GDM1 (cell line): ENCODE data around the gene BNIP2.
"Not testable (repeated sequence)": the region's sequence is repeated elsewhere in the genome, so short reads cannot be mapped to it uniquely, and the experiment has no call there.

Source experiments
- DNase-seq: peaks from one replicate; lab custom pipeline; 2025; lab: John Stamatoyannopoulos, UW

BNIP2 gene

GRCh38 chr15:59688423-59688781 is 718 bp downstream of the BNIP2 start:
- DNase-seq, result no peak

- no peak for DNase-seq
These were observed 1.3 kb downstream of the BNIP2 start for GRCh38 chr15:59687836-59688235.

DNA sequence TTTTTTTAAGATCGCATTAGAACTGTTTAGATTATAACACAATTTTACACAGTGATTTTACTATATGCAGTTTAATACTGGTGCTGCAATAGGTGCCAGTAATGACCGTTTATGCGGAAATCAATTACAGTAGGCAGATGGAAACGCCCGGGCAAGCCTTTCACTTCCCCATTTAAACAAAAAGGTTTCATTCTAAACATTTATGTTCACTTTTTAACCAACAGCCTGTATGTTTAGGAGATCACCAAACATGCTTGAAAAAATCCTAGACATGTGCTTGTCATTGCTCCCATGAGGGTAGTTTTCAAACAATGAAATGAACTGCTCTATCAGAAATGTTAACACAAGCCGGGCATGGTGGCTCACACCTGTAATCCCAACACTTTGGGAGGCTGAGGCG is 2.7 kb downstream of the BNIP2 start:
- DNase-seq, result no peak

DNA sequence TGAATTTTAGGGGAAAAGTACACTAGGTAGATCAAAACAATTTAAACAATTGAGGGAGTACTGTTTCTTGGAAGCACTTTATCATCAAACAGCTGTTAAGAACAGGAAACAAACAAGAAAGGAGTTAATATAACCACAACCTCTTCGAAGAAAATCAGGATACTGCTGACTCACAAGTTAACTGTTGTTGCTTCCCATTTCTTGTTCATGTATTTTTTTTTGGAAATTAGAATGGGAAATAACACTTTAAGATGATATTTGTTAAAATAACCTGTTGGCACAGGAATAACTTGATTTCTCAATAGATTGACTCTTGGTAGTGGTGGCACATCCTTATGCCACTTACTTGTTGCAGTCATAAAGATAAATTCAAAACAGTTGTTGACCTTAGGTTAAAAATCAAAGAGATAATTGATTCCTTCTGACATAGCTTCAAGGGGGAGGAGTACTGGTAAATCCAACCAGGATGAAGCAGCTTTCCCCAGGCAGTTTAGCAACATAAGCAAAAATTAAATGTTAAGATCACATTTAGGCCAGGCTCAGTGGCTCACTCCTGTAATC is 3.3 kb downstream of the BNIP2 start:
- DNase-seq, result no peak

- DNase-seq, result no peak
These were observed 8.2 kb downstream of the BNIP2 start for GRCh38 chr15:59680870-59681269.

- DNase-seq, result no peak
These were observed 8.8 kb downstream of the BNIP2 start for GRCh38 chr15:59680346-59680745.

- no peak for DNase-seq
These were observed 10.5 kb downstream of the BNIP2 start for GRCh38 chr15:59678620-59679019.

GRCh38 chr15:59678172-59678571 is 10.9 kb downstream of the BNIP2 start:
- DNase-seq, result no peak

DNA sequence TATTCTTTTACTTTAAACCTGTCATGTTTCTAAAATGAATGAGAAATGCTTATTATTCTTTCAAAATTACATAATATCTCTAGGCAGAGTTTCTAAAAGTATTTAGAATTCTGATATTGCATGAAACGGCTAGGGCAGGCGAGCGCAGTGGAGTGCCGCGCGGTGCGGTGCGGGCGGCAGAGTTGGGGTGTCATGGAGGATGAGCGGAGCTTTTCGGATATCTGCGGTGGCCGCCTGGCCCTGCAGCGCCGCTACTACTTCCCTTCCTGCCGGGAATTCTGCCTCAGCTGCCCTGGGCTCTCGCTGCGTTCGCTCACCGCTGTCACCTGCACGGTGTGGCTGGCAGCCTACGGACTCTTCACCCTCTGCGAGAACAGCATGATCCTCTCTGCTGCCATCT is 12.6 kb downstream of the BNIP2 start:
- DNase-seq, result no peak

DNA sequence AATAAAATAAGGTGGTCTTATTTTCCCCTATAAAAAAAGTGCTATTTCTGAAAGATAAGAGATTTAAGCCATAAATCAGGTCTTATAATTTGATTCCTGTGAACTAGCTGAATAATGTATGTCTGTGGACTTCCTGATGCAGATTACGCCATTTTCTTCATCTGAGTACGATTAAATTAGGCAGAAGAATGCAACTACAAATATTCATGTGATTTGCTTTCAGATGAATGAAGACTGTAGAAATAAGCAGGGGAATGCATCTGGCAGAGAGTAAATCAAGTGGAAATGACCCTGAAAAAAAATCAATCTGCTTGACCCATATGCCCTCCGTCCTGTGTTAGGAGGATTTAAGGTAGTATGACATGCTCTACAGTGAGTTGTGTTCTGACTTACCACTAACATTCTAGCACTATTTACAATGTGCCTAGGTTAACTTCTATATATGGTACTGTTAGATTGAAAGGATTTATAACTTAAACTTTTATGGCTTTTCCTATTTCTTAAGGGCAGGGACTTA is 14.7 kb downstream of the BNIP2 start:
- no peak for DNase-seq

GRCh38 chr15:59668556-59668955 is 20.6 kb downstream of the BNIP2 start:
- no peak for DNase-seq

DNA sequence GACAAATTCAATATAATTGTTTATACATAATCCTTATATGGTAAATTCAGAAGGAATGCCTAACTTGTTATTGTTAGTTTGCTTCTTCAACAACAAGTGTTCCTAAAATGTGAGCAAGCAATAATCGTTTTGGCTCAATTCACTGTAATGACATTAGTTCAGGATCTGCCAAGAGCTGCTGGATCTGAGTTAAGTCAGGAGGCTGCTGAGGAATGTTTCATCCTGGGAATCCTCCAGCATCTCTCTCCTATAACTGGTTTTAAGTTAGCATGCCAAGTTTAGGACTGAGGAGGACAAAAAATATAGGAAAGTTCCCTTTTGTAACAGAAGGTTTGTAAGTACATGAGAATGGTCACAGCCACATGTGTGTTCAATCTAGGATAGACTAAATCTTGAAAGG is 26.9 kb downstream of the BNIP2 start:
- DNase-seq, result no peak

- no peak for DNase-seq
These were observed 29.8 kb downstream of the BNIP2 start for GRCh38 chr15:59659366-59659765.

DNA sequence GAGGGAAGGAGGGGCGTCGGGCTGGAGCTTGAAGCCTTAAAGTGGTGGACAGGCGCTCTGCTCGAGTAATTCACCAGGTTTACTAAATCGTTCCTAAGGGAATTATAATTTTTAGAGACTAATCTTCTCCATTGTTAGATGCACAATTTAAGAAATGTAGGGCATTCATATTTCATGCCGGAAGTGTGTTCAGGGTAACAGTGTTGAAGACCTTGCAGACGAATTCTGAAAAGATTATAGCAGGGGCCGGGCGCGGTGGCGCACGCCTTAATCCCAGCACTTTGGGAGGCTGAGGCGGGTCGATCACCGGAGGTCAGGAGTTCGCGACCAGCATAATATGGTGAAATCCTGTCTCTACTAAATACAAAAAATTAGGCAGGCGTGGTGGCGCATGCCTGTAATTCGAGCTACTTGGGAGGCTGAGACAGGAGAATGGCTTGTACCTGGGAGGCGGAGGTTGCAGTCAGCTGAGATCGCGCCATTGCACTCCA is 31.4 kb downstream of the BNIP2 start:
- no peak for DNase-seq

GRCh38 chr15:59656897-59657634 is 32.1 kb downstream of the BNIP2 start, which contains the start of gene GTF2A2:
Gene GTF2A2, minus strand, starts transcription at chr15:59657515. Its CDS starts 5,238 bp downstream, at chr15:59652277.
- DNase-seq, result peak; percentile 93

DNA sequence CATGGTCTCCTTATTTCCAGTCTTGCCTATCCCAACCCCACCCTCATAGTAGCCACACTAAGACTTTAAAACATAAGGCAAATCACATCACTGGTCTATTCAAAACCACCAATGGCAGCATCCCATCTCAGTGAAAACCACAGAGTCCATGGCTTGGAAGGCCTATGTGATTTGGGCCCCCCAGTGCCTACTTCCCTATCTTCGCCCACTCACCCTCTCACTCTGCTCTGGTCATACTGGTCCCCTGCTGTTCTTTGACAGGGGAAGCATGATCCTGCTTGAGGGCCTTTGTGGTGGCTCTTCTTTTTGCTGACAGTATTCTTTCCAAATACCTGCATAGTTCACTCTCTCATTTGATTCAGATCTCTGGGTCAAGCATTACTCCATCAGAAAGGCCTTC is 35.1 kb downstream of the BNIP2 start:
- DNase-seq, result no peak

GRCh38 chr15:59649603-59650002 is 39.5 kb downstream of the BNIP2 start:
- DNase-seq, result no peak

DNA sequence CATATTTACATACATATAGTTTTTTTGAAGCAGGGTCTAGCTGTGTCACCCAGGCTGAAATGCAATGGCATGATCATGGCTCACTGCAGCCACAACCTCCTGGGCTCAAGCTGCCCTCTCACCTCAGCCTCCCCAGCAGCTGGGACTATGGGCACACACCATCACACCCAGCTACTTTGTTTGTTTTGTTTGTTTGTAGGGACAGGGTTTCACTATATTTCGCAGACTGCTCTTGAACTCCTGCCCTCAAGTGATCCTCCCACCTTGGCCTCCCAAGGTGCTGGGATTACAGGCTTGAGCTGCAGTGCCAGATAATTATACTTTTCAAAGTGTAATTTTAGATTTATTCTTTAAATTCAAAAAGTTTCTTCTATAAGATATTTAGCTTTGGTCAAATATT is 42.0 kb downstream of the BNIP2 start:
- no peak for DNase-seq

- no peak for DNase-seq
These were observed 42.8 kb downstream of the BNIP2 start for GRCh38 chr15:59646277-59646676.

GRCh38 chr15:59645812-59646211 is 43.3 kb downstream of the BNIP2 start:
- DNase-seq, result not testable (repeated sequence)

DNA sequence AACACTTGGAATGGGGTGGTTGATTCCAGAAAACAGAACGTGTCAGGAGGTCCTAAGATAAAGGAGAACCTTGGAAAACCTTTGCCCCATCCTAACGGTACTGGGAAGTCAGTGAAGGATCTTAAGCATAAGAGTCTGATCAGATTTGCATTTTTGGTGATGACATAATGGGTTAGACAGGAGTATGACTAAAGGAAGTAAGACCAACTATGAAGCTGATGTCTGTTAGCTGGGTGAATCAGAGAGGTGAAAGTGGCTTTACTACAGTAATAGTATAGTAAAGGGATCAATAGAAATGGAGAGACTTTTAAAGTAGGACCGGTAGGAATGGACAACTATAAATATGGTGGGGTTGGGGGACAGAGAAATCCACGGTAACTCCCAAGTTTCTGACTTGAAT is 44.4 kb downstream of the BNIP2 start:
- DNase-seq, result no peak

DNA sequence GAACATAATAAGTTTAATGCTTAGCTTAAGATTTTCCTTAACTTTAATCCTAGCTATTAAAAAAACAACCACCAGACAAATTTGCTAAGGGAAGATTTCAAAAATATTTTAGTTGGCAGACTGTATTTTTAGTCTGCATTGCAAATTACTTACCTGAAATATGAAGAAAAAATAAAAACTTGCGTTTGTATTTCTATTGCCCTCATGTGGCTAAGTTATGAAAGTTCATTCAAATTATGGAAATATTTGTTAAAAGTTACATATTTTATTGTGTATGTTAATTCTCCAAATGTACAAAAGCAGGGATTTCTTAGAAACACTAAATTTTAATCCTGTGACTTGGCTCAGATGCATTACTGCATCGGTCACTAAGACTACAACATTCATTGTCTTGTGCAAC is 46.8 kb downstream of the BNIP2 start:
- DNase-seq, result no peak

GRCh38 chr15:59637507-59637906 is 51.6 kb downstream of the BNIP2 start:
- not testable (repeated sequence) for DNase-seq

- DNase-seq, result no peak
These were observed 52.9 kb downstream of the BNIP2 start for GRCh38 chr15:59636184-59636583.
